ENCODE data around the gene MGAT3. TPM values are rescaled to one million over a fixed set of nuclear protein-coding genes. Genes with fewer than 3 reads are reported as not detected.

Gene MGAT3
- total and polyA plus RNA-seq, 2 of the 13 experiments (the other 11 are each of a cell fraction or from before 2014, with no cell fraction given): 0.11 to 0.15 TPM

DNA sequence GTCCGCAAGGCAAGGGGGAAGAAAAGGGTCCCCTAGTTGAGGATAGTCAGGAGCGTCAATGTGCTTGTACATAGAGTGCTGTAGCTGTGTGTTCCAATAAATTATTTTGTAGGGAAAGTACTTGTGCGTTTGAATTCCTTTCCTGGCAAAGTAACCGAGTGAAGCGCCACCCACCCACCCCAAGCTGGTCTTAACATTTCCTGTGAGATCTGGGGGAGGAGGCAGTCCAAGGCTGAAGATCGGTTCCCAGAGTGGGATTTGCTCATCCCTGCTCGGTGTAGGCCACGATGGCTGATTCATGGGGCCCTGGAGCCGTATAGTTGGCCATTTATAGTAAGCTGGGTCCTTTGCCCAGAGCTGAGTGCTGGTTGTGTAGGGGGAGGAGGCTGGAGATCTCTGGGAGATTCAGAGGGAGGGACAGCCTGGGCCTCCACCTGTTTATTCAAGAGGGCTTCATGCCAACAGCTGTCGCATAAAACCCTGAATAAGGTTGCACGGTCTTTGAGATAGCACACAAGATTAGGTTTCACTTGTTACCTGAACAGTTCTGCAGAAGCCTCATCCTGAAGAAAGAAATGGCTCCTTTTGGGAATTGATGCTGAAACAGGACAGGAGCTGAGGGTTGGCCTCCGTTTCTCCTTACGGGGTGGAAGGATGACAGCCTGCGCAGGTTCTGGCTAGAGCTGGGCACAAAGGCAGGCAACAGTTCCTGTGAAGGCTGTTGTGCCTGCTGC, 65.9 kb downstream of the MGAT3 start (continued):
- TF ChIP-seq, protein P1, sequence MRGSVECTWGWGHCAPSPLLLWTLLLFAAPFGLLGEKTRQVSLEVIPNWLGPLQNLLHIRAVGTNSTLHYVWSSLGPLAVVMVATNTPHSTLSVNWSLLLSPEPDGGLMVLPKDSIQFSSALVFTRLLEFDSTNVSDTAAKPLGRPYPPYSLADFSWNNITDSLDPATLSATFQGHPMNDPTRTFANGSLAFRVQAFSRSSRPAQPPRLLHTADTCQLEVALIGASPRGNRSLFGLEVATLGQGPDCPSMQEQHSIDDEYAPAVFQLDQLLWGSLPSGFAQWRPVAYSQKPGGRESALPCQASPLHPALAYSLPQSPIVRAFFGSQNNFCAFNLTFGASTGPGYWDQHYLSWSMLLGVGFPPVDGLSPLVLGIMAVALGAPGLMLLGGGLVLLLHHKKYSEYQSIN (CRISPR knock-in tag; IDR thresholded peaks at IDR 0.05; ENCODE audit: borderline replicate concordance): no peak
- TF ChIP-seq ZBTB7B (CRISPR knock-in tag; IDR thresholded peaks at IDR 0.05) (0 out of 2 replicates have a peak, but pooled peaks have one; percentile 9), TP53 (CRISPR knock-in tag; conservative IDR thresholded peaks at IDR 0.05) (no peak), CAMTA2 (CRISPR knock-in tag; IDR thresholded peaks at IDR 0.05; ENCODE audit: borderline replicate concordance) (no peak), RAD21 (CRISPR knock-in tag; IDR thresholded peaks at IDR 0.05) (peak; percentile 44; the same call in 1 of the 2 replicates), BRD4 (CRISPR knock-in tag; IDR thresholded peaks at IDR 0.05) (no peak), SKI (IDR thresholded peaks at IDR 0.05; ENCODE audit: partially characterized antibody) (no peak), POLR2G (IDR thresholded peaks at IDR 0.05; ENCODE audit: low read depth, low read length) (peak; percentile 85; the same call in 1 of the 2 replicates), MIER2 (CRISPR knock-in tag; IDR thresholded peaks at IDR 0.05) (no peak), NR2C2 (CRISPR knock-in tag; IDR thresholded peaks at IDR 0.05; ENCODE audit: borderline replicate concordance) (no peak), GTF3A (CRISPR knock-in tag; conservative IDR thresholded peaks at IDR 0.05) (no peak), ZNF556 (CRISPR knock-in tag; IDR thresholded peaks at IDR 0.05; ENCODE audit: borderline replicate concordance) (no peak), NFATC3 (CRISPR knock-in tag; IDR thresholded peaks at IDR 0.05) (no peak), ZNF3 (CRISPR knock-in tag; IDR thresholded peaks at IDR 0.05) (0 out of 2 replicates have a peak, but pooled peaks have one; percentile 40), MAFK (conservative IDR thresholded peaks at IDR 0.05 in 1 of 2, IDR thresholded peaks at IDR 0.05 in 1 of 2; ENCODE audit: low read length in 2 of 2) (no peak), ZNF775 (CRISPR knock-in tag; IDR thresholded peaks at IDR 0.05; ENCODE audit: borderline replicate concordance) (no peak), YEATS2 (CRISPR knock-in tag; IDR thresholded peaks at IDR 0.05; ENCODE audit: borderline replicate concordance) (no peak), ZNF20 (CRISPR knock-in tag; IDR thresholded peaks at IDR 0.05) (no peak), ZNF160 (CRISPR knock-in tag; IDR thresholded peaks at IDR 0.05) (no peak), ZNF337 (CRISPR knock-in tag; IDR thresholded peaks at IDR 0.05; ENCODE audit: borderline replicate concordance, low read depth) (no peak), ZBTB38 (CRISPR knock-in tag; IDR thresholded peaks at IDR 0.05) (no peak)
- TF ChIP-seq, protein P2, sequence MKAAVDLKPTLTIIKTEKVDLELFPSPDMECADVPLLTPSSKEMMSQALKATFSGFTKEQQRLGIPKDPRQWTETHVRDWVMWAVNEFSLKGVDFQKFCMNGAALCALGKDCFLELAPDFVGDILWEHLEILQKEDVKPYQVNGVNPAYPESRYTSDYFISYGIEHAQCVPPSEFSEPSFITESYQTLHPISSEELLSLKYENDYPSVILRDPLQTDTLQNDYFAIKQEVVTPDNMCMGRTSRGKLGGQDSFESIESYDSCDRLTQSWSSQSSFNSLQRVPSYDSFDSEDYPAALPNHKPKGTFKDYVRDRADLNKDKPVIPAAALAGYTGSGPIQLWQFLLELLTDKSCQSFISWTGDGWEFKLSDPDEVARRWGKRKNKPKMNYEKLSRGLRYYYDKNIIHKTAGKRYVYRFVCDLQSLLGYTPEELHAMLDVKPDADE (CRISPR knock-in tag; IDR thresholded peaks at IDR 0.05): no peak
- TF ChIP-seq, protein P3, sequence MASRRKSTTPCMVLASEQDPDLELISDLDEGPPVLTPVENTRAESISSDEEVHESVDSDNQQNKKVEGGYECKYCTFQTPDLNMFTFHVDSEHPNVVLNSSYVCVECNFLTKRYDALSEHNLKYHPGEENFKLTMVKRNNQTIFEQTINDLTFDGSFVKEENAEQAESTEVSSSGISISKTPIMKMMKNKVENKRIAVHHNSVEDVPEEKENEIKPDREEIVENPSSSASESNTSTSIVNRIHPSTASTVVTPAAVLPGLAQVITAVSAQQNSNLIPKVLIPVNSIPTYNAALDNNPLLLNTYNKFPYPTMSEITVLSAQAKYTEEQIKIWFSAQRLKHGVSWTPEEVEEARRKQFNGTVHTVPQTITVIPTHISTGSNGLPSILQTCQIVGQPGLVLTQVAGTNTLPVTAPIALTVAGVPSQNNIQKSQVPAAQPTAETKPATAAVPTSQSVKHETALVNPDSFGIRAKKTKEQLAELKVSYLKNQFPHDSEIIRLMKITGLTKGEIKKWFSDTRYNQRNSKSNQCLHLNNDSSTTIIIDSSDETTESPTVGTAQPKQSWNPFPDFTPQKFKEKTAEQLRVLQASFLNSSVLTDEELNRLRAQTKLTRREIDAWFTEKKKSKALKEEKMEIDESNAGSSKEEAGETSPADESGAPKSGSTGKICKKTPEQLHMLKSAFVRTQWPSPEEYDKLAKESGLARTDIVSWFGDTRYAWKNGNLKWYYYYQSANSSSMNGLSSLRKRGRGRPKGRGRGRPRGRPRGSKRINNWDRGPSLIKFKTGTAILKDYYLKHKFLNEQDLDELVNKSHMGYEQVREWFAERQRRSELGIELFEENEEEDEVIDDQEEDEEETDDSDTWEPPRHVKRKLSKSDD (CRISPR knock-in tag; IDR thresholded peaks at IDR 0.05; ENCODE audit: low read depth): no peak
- TF ChIP-seq, protein P4, sequence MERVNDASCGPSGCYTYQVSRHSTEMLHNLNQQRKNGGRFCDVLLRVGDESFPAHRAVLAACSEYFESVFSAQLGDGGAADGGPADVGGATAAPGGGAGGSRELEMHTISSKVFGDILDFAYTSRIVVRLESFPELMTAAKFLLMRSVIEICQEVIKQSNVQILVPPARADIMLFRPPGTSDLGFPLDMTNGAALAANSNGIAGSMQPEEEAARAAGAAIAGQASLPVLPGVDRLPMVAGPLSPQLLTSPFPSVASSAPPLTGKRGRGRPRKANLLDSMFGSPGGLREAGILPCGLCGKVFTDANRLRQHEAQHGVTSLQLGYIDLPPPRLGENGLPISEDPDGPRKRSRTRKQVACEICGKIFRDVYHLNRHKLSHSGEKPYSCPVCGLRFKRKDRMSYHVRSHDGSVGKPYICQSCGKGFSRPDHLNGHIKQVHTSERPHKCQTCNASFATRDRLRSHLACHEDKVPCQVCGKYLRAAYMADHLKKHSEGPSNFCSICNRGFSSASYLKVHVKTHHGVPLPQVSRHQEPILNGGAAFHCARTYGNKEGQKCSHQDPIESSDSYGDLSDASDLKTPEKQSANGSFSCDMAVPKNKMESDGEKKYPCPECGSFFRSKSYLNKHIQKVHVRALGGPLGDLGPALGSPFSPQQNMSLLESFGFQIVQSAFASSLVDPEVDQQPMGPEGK (CRISPR knock-in tag; IDR thresholded peaks at IDR 0.05): no peak
